GM12891 (cell line): Measurements from ENCODE around the gene ABCD4.
"Not testable (repeated sequence)": the region's sequence is repeated elsewhere in the genome, so short reads cannot be mapped to it uniquely, and the experiment has no call there.

ENCODE experiments used
- DNase-seq: peaks from one replicate; pipeline ENCODE4 v3.0.0; 2011; ENCODE audit warnings: low spot score; ENCODE audit not compliant: insufficient read length
- FAIRE-seq: peaks from 2 replicates; lab custom pipeline; 2011; peaks lifted over from hg19 to GRCh38; lab: Jason Lieb, UNC
- PAX5 ChIP-seq: IDR thresholded peaks from 2 replicates; pipeline ENCODE4 v1.6.1; 2011; ENCODE audit warnings: low read length, moderate library complexity, mild to moderate bottlenecking; ENCODE audit not compliant: insufficient read depth, severe bottlenecking
- POLR2A ChIP-seq: IDR thresholded peaks from 2 replicates; pipeline ENCODE4 v1.6.1; 2011; ENCODE audit warnings: low read depth, low read length, control low read depth
- POLR2AphosphoS5 ChIP-seq: IDR thresholded peaks from 2 replicates; pipeline ENCODE4 v1.6.1; 2011; ENCODE audit warnings: low read depth, low read length, control low read depth
- POU2F2 ChIP-seq: IDR thresholded peaks from 2 replicates; pipeline ENCODE4 v1.6.1; 2011; ENCODE audit warnings: low read depth, mild to moderate bottlenecking, control low read depth, low read length, moderate library complexity
- SPI1 ChIP-seq: IDR thresholded peaks from 2 replicates; pipeline ENCODE4 v1.6.1; 2011; ENCODE audit warnings: low read depth, low read length, control low read depth
- TAF1 ChIP-seq: IDR thresholded peaks from 2 replicates; pipeline ENCODE4 v1.6.1; 2011; ENCODE audit warnings: low read depth, low read length, control low read depth

The ABCD4 gene

GRCh38 chr14:74333909-74334308, 31.2 kb upstream of the ABCD4 start:
- TF ChIP-seq POU2F2 (no peak), TAF1 (no peak), SPI1 (no peak), PAX5 (no peak), POLR2AphosphoS5 (no peak), POLR2A (no peak)
- FAIRE-seq (no peak), DNase-seq (no peak)

GRCh38 chr14:74329950-74330552, 27.3 kb upstream of the ABCD4 start:
- not testable (repeated sequence) for FAIRE-seq, DNase-seq

- DNase-seq (no peak), FAIRE-seq (no peak)
- TF ChIP-seq PAX5 (no peak), POLR2A (no peak), TAF1 (no peak), POLR2AphosphoS5 (no peak), SPI1 (no peak), POU2F2 (no peak)
These were observed 23.8 kb upstream of the ABCD4 start for GRCh38 chr14:74326369-74327152.

GRCh38 chr14:74325446-74325845, 22.7 kb upstream of the ABCD4 start:
- TF ChIP-seq SPI1 (no peak), POLR2AphosphoS5 (no peak), PAX5 (no peak), POLR2A (no peak)
- no peak for FAIRE-seq
- DNase-seq = no peak

- no peak for DNase-seq
- TF ChIP-seq POU2F2 (no peak), POLR2AphosphoS5 (no peak), POLR2A (no peak), TAF1 (no peak), SPI1 (no peak), PAX5 (no peak)
- no peak for FAIRE-seq
These were observed 22.2 kb upstream of the ABCD4 start for GRCh38 chr14:74324931-74325361.

GRCh38 chr14:74314576-74314975, 11.8 kb upstream of the ABCD4 start:
- TF ChIP-seq POLR2A (no peak), SPI1 (no peak), POU2F2 (no peak), TAF1 (no peak), POLR2AphosphoS5 (no peak), PAX5 (peak; percentile 47)
- DNase-seq = no peak
- FAIRE-seq = no peak

GRCh38 chr14:74313601-74314000, 10.9 kb upstream of the ABCD4 start:
- no peak for TF ChIP-seq POLR2AphosphoS5
- TF ChIP-seq PAX5 = no peak
- no peak for TF ChIP-seq POU2F2
- TF ChIP-seq TAF1 = no peak
- TF ChIP-seq SPI1 = no peak
- TF ChIP-seq POLR2A = no peak
- FAIRE-seq = no peak

GRCh38 chr14:74312161-74312560, 9.4 kb upstream of the ABCD4 start:
- TF ChIP-seq POLR2AphosphoS5 (no peak), POLR2A (no peak), POU2F2 (no peak), TAF1 (no peak), SPI1 (no peak), PAX5 (no peak)
- FAIRE-seq = no peak
- DNase-seq = no peak

More at GRCh38 chr14:74313601-74314000, 10.9 kb upstream of the ABCD4 start:
- no peak for DNase-seq

- FAIRE-seq (no peak), DNase-seq (no peak)
- no peak for TF ChIP-seq PAX5
- TF ChIP-seq SPI1 = no peak
- TF ChIP-seq POLR2AphosphoS5 = no peak
- TF ChIP-seq POLR2A = no peak
- TF ChIP-seq TAF1 = no peak
- no peak for TF ChIP-seq POU2F2
These were observed 6.6 kb upstream of the ABCD4 start for GRCh38 chr14:74309125-74310022.

- FAIRE-seq (no peak), DNase-seq (no peak)
- TF ChIP-seq POU2F2 (no peak), SPI1 (no peak), POLR2A (no peak), PAX5 (no peak), POLR2AphosphoS5 (no peak)
These were observed 6.0 kb upstream of the ABCD4 start for GRCh38 chr14:74308695-74309094.
